HG03159 (cell line): Measurements from ENCODE around the gene RNF135.
"Not testable (repeated sequence)": the region's sequence is repeated elsewhere in the genome, so short reads cannot be mapped to it uniquely, and the experiment has no call there.

Experiments used
- ATAC-seq: cut with Tn5 transposase; IDR thresholded peaks from one replicate; pipeline ENCODE4 v1.9.1; 2021; ENCODE audit warnings: mild to moderate bottlenecking, moderate library complexity; ENCODE audit not compliant: unreplicated experiment

RNF135 gene

GRCh38 chr17:30954046-30954830 lies 16.6 kb upstream of the RNF135 start:
- no peak for ATAC-seq

GRCh38 chr17:30956764-30957374 lies 14.0 kb upstream of the RNF135 start:
- ATAC-seq: no peak

- no peak for ATAC-seq
These were observed 13.1 kb upstream of the RNF135 start for GRCh38 chr17:30957741-30958140.

- no peak for ATAC-seq
These were observed 12.7 kb upstream of the RNF135 start for GRCh38 chr17:30958187-30958586.

GRCh38 chr17:30961209-30962188 lies 9.3 kb upstream of the RNF135 start:
- no peak for ATAC-seq

- not testable (repeated sequence) for ATAC-seq
These were observed 6.5 kb upstream of the RNF135 start for GRCh38 chr17:30964312-30964711.

GRCh38 chr17:30964876-30965275 lies 6.0 kb upstream of the RNF135 start:
- ATAC-seq: no peak

- no peak for ATAC-seq
These were observed 5.2 kb upstream of the RNF135 start for GRCh38 chr17:30965686-30966085.

GRCh38 chr17:30967911-30968310 lies 2.9 kb upstream of the RNF135 start:
- ATAC-seq: not testable (repeated sequence)

- ATAC-seq: no peak
These were observed 629 bp upstream of the RNF135 start for GRCh38 chr17:30969989-30970830.

GRCh38 chr17:30975042-30975820 lies 4.4 kb downstream of the RNF135 start:
- no peak for ATAC-seq

GRCh38 chr17:30979919-30980318 lies 9.1 kb downstream of the RNF135 start:
- ATAC-seq: not testable (repeated sequence)

GRCh38 chr17:30981531-30982519 lies 11.0 kb downstream of the RNF135 start:
- ATAC-seq: no peak

- ATAC-seq: no peak
These were observed 12.0 kb downstream of the RNF135 start for GRCh38 chr17:30982855-30983254.

GRCh38 chr17:30990458-30990857 lies 19.6 kb downstream of the RNF135 start:
- no peak for ATAC-seq

GRCh38 chr17:30992551-30992950 lies 21.7 kb downstream of the RNF135 start:
- no peak for ATAC-seq

- no peak for ATAC-seq
These were observed 24.5 kb downstream of the RNF135 start for GRCh38 chr17:30995347-30995746.

- ATAC-seq: no peak
These were observed 25.6 kb downstream of the RNF135 start for GRCh38 chr17:30996486-30996885.
